Measurements from ENCODE around the gene SDK1. TPM values are rescaled to one million over a fixed set of nuclear protein-coding genes. Genes with fewer than 3 reads are reported as not detected.

SDK1 gene
- total and polyA plus RNA-seq, 8 donors, result 1.6 to 11.2 (median 6.6) TPM

GRCh38 chr7:3771906-3772305 lies 470.9 kb downstream of the SDK1 start:
- H3K36me3 ChIP-seq, result no peaks in the 10 kb centered on the region
- intact Hi-C loops (cut with DNase I; ENCODE audit: low total_unique reads), result no loop called here
- H3K4me1 ChIP-seq, result no peaks in the 10 kb centered on the region
- no peaks in the 10 kb centered on the region for H3K27me3 ChIP-seq
- no peak for DNase-seq
- TF ChIP-seq POLR2AphosphoS5 (IDR thresholded peaks at IDR 0.05) (no peak), EP300 (IDR thresholded peaks at IDR 0.05) (no peak), POLR2A (IDR thresholded peaks at IDR 0.05) (no peak), CTCF (IDR thresholded peaks at IDR 0.05) (no peak)
- no peaks in the 10 kb centered on the region for H3K9me3 ChIP-seq
- no peak overlapping the region for H3K27ac ChIP-seq
- WGBS, 5 donors, result 70 to 76% (median 73%) methylated on average over 3 of the region's 3 CpGs
- no peak overlapping the region for H3K4me3 ChIP-seq

GRCh38 chr7:3778345-3778744 lies 477.3 kb downstream of the SDK1 start:
- Histone ChIP-seq H3K27ac (no peak overlapping the region), H3K27me3 (no peaks in the 10 kb centered on the region), H3K4me1 (no peaks in the 10 kb centered on the region), H3K9me3 (peaks cover 0 to 27% (median 15%) of the 10 kb centered on the region in 4 donors), H3K36me3 (no peaks in the 10 kb centered on the region), H3K4me3 (no peak overlapping the region)
- 65 to 76% (median 74%) methylated on average over 8 of the region's 8 CpGs for WGBS, 5 donors
- intact Hi-C loops (cut with DNase I; ENCODE audit: low total_unique reads), result no loop called here
- TF ChIP-seq POLR2AphosphoS5 (IDR thresholded peaks at IDR 0.05) (no peak), POLR2A (IDR thresholded peaks at IDR 0.05) (no peak), CTCF (IDR thresholded peaks at IDR 0.05) (no peak), EP300 (IDR thresholded peaks at IDR 0.05) (no peak)
- DNase-seq, result peak in 1 of 2 donors; percentile 16

DNA sequence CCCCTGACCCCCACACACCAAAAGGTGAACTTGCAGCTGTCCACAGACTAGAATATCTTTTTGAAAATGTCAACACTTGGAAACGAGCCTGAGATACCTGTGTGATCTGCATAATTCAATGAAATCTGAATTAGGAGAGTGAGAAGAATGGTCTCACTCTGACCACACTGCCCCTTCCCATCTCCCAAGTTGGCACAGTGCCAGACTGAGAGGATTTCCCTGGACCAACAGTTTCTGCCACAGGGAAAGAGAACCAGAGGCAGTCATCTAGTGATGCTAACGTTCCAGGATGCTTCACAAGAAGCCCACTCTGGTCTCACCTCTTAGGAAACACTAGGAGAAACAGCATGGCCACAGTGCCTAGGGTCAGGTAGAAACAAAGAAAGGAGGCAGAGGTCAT lies 479.0 kb downstream of the SDK1 start:
- intact Hi-C loops (cut with DNase I; ENCODE audit: low total_unique reads), result no loop called here
- no peaks in the 10 kb centered on the region for H3K27me3 ChIP-seq
- H3K4me3 ChIP-seq, result no peak overlapping the region
- DNase-seq, result no peak
- TF ChIP-seq EP300 (IDR thresholded peaks at IDR 0.05) (no peak), POLR2AphosphoS5 (IDR thresholded peaks at IDR 0.05) (no peak), CTCF (IDR thresholded peaks at IDR 0.05) (no peak), POLR2A (IDR thresholded peaks at IDR 0.05) (no peak)
- no peaks in the 10 kb centered on the region for H3K4me1 ChIP-seq
- WGBS, 5 donors, result 74 to 92% (median 80%) methylated on average over 2 of the region's 2 CpGs
- no peaks in the 10 kb centered on the region for H3K36me3 ChIP-seq
- H3K9me3 ChIP-seq, result peaks cover 0 to 30% (median 15%) of the 10 kb centered on the region in 4 donors
- H3K27ac ChIP-seq, result no peak overlapping the region

GRCh38 chr7:3780525-3780924 lies 479.5 kb downstream of the SDK1 start:
- no peaks in the 10 kb centered on the region for H3K36me3 ChIP-seq
- no peak overlapping the region for H3K27ac ChIP-seq
- H3K4me1 ChIP-seq, result no peaks in the 10 kb centered on the region
- H3K9me3 ChIP-seq, result peaks cover 0 to 30% (median 15%) of the 10 kb centered on the region in 4 donors
- H3K4me3 ChIP-seq, result no peak overlapping the region
- no peaks in the 10 kb centered on the region for H3K27me3 ChIP-seq
- WGBS, 5 donors, result 64 to 90% (median 71%) methylated on average over 2 of the region's 2 CpGs
- DNase-seq, result no peak
- no peak for TF ChIP-seq POLR2AphosphoS5 (IDR thresholded peaks at IDR 0.05)
- TF ChIP-seq CTCF (IDR thresholded peaks at IDR 0.05), result no peak
- no peak for TF ChIP-seq POLR2A (IDR thresholded peaks at IDR 0.05)
- no peak for TF ChIP-seq EP300 (IDR thresholded peaks at IDR 0.05)
- intact Hi-C loops (cut with DNase I; ENCODE audit: low total_unique reads), result no loop called here
